ENCODE measurements around the gene IVNS1ABP.
"Not testable (repeated sequence)": the region's sequence is repeated elsewhere in the genome, so short reads cannot be mapped to it uniquely, and the experiment has no call there.

Gene IVNS1ABP

DNA sequence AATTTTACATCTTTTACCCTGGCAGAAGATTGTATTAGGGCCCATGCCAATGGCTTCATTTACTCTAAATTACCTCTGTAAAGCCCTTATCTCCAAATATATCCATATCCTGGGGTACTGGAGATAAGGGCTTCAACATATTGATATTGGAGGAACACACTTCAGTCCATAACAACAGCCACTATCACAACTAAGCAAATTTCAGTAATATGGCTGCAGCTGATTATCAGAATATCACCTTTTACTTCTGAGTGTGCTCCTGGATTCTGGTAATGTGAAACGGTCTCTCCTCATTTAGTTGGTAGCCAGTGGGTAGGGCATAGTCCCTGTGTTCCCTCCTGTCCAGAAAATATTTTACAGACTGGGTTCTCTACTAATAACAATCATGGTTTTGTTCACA is 53.3 kb downstream of the IVNS1ABP start:
- no peak overlapping the region for H3K27ac ChIP-seq
- TF ChIP-seq, protein P1, sequence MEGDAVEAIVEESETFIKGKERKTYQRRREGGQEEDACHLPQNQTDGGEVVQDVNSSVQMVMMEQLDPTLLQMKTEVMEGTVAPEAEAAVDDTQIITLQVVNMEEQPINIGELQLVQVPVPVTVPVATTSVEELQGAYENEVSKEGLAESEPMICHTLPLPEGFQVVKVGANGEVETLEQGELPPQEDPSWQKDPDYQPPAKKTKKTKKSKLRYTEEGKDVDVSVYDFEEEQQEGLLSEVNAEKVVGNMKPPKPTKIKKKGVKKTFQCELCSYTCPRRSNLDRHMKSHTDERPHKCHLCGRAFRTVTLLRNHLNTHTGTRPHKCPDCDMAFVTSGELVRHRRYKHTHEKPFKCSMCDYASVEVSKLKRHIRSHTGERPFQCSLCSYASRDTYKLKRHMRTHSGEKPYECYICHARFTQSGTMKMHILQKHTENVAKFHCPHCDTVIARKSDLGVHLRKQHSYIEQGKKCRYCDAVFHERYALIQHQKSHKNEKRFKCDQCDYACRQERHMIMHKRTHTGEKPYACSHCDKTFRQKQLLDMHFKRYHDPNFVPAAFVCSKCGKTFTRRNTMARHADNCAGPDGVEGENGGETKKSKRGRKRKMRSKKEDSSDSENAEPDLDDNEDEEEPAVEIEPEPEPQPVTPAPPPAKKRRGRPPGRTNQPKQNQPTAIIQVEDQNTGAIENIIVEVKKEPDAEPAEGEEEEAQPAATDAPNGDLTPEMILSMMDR (conservative IDR thresholded peaks at IDR 0.05): no peak

GRCh38 chr1:185263292-185263691 is 53.8 kb downstream of the IVNS1ABP start:
- TF ChIP-seq, protein P1 (conservative IDR thresholded peaks at IDR 0.05): no peak

DNA sequence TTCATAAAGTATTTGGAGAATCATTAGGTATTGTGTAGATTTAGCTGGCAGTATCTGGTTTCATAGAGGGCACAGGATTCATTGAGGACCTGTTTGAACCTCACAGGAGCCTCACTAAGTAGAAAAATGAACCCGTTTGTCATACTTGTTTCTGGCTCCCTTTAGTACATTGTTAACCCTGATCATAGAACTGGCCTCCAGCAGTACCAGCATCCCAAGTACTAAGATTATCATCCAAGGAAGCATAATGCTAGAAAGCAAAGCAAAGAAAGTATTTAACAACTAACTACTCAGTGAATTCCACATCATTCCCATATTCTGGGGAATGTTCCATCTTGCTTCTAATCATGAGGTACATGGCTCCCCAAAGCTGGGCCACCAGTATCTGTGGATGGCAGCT is 54.9 kb downstream of the IVNS1ABP start:
- no peak overlapping the region for H3K27ac ChIP-seq
- TF ChIP-seq, protein P1 (conservative IDR thresholded peaks at IDR 0.05): no peak

More at GRCh38 chr1:185263292-185263691, 53.8 kb downstream of the IVNS1ABP start:
- H3K27ac ChIP-seq: no peak overlapping the region

- no peak overlapping the region for H3K27ac ChIP-seq
- TF ChIP-seq, protein P1 (conservative IDR thresholded peaks at IDR 0.05): no peak
Measured at GRCh38 chr1:185260611-185261010, 56.4 kb downstream of the IVNS1ABP start.

GRCh38 chr1:185258676-185259075 is 58.4 kb downstream of the IVNS1ABP start:
- TF ChIP-seq, protein P1 (conservative IDR thresholded peaks at IDR 0.05): no peak
- H3K27ac ChIP-seq: no peak overlapping the region

DNA sequence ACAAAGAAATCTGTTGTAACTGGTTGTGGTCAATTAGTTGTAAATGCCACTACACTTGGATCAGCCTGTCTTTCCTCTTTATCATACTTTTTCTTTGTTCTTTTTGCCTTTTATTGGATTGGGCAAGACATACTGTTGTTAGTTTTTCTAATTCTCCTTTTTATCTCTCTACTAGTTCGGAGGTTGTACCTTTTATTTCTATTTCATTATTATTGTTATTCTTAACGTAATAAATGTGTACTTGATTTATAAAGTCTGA is 59.2 kb downstream of the IVNS1ABP start:
- no peak overlapping the region for H3K27ac ChIP-seq
- TF ChIP-seq, protein P1 (conservative IDR thresholded peaks at IDR 0.05): no peak

DNA sequence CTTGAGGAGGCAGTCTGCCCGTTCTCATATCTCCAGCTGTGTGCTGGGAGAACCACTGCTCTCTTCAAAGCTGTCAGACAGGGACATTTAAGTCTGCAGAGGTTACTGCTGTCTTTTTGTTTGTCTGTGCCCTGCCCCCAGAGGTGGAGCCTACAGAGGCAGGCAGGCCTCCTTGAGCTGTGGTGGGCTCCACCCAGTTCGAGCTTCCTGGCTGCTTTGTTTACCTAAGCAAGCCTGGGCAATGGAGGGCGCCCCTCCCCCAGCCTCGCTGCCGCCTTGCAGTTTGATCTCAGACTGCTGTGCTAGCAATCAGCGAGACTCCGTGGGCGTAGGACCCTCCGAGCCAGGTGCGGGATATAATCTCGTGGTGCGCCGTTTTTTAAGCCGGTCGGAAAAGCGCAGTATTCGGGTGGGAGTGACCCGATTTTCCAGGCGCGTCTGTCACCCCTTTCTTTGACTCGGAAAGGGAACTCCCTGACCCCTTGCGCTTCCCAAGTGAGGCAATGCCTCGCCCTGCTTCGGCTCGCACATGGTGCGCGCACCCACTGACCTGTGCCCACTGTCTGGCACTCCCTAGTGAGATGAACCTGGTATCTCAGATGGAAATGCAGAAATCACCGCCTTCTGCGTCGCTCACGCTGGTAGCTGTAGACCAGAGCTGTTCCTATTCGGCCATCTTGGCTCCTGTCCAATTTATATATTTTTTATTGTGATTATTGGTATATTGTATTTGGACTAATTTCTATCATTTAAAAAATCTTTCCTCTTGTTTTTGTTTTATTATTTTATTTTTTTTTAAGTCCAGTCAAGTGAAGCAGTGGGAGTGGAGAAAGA is 59.7 kb downstream of the IVNS1ABP start:
- H3K27ac ChIP-seq: not testable (repeated sequence)

GRCh38 chr1:185255595-185255994 is 61.4 kb downstream of the IVNS1ABP start:
- H3K27ac ChIP-seq: not testable (repeated sequence)

DNA sequence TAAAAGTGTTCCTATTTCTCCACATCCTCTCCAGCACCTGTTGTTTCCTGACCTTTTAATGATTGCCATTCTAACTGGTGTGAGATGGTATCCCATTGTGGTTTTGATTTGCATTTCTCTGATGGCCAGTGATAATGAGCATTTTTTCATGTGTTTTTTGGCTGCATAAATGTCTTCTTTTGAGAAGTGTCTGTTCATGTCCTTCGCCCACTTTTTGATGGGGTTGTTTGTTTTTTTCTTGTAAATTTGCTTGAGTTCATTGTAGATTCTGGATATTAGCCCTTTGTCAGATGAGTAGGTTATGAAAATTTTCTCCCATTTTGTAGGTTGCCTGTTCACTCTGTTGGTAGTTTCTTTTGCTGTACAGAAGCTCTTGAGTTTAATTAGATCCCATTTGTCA is 64.6 kb downstream of the IVNS1ABP start:
- H3K27ac ChIP-seq: not testable (repeated sequence)

GRCh38 chr1:185251928-185252327 is 65.1 kb downstream of the IVNS1ABP start:
- not testable (repeated sequence) for H3K27ac ChIP-seq

Measured in VCaP (cell line).